ENCODE data around the gene ARMH4.

Gene ARMH4

GRCh38 chr14:58107041-58107440 lies 45.0 kb downstream of the ARMH4 start:
- Histone ChIP-seq H3K79me2 (ENCODE audit: control insufficient read depth, insufficient read depth, low read length, poor library complexity) (no peaks in the 10 kb centered on the region), H3K27ac (ENCODE audit: low read depth, low read length) (no peak overlapping the region), H2BK12ac (ENCODE audit: low read length) (no peak overlapping the region), H3K4me2 (ENCODE audit: low read length) (no peak overlapping the region), H2BK120ac (ENCODE audit: insufficient read depth, low read length, poor library complexity) (no peak overlapping the region), H3K4me3 (ENCODE audit: low read depth, low read length) (no peak overlapping the region), H4K8ac (ENCODE audit: low read depth, low read length) (no peak overlapping the region), H3K9me3 (ENCODE audit: insufficient read depth, low read depth, low read length) (no peaks in the 10 kb centered on the region), H3K18ac (ENCODE audit: low read length) (no peak overlapping the region), H4K12ac (ENCODE audit: low read depth, low read length) (no peak overlapping the region), H3K36me3 (ENCODE audit: control insufficient read depth in 1 of 2, insufficient read depth in 2 of 2, low read length in 2 of 2) (no peaks in the 10 kb centered on the region), H3K27me3 (ENCODE audit: insufficient read depth, low read length) (no peaks in the 10 kb centered on the region), H3K79me1 (ENCODE audit: low read length) (no peaks in the 10 kb centered on the region), H4K91ac (ENCODE audit: low read depth, low read length) (no peak overlapping the region), H2BK5ac (ENCODE audit: low read depth, low read length, poor library complexity) (no peak overlapping the region), H2AK5ac (ENCODE audit: low read length) (no peak overlapping the region), H3K4ac (ENCODE audit: low read depth, low read length) (no peak overlapping the region), H3K9ac (ENCODE audit: low read length) (no peak overlapping the region), H3K23ac (ENCODE audit: low read length) (no peak overlapping the region), H3K4me1 (ENCODE audit: control insufficient read depth in 1 of 2, insufficient read depth in 2 of 2, low read length in 2 of 2) (no peaks in the 10 kb centered on the region), H2AFZ (ENCODE audit: insufficient read depth, low read length, poor library complexity) (no peak overlapping the region), H3K14ac (ENCODE audit: low read length) (no peak overlapping the region)
- no peak for DNase-seq
- no CpG with 5 or more reads among the region's 1 CpG for WGBS (ENCODE audit: extremely low coverage, insufficient coverage, insufficient read length)

- H4K8ac ChIP-seq (ENCODE audit: low read depth, low read length): no peak overlapping the region
- no peak overlapping the region for H2AK5ac ChIP-seq (ENCODE audit: low read length)
- H2BK5ac ChIP-seq (ENCODE audit: low read depth, low read length, poor library complexity): no peak overlapping the region
- WGBS (ENCODE audit: extremely low coverage, insufficient coverage, insufficient read length): no CpG with 5 or more reads among the region's 4 CpGs
- H4K91ac ChIP-seq (ENCODE audit: low read depth, low read length): no peak overlapping the region
- no peaks in the 10 kb centered on the region for H3K79me1 ChIP-seq (ENCODE audit: low read length)
- no peaks in the 10 kb centered on the region for H3K4me1 ChIP-seq (ENCODE audit: control insufficient read depth in 1 of 2, insufficient read depth in 2 of 2, low read length in 2 of 2)
- H2AFZ ChIP-seq (ENCODE audit: insufficient read depth, low read length, poor library complexity): no peak overlapping the region
- no peak overlapping the region for H3K4me2 ChIP-seq (ENCODE audit: low read length)
- H2BK12ac ChIP-seq (ENCODE audit: low read length): no peak overlapping the region
- no peak overlapping the region for H3K4ac ChIP-seq (ENCODE audit: low read depth, low read length)
- H3K18ac ChIP-seq (ENCODE audit: low read length): no peak overlapping the region
- H3K23ac ChIP-seq (ENCODE audit: low read length): no peak overlapping the region
- no peaks in the 10 kb centered on the region for H3K36me3 ChIP-seq (ENCODE audit: control insufficient read depth in 1 of 2, insufficient read depth in 2 of 2, low read length in 2 of 2)
- H3K79me2 ChIP-seq (ENCODE audit: control insufficient read depth, insufficient read depth, low read length, poor library complexity): no peaks in the 10 kb centered on the region
- no peak overlapping the region for H3K27ac ChIP-seq (ENCODE audit: low read depth, low read length)
- no peak for DNase-seq
- H3K14ac ChIP-seq (ENCODE audit: low read length): no peak overlapping the region
- H3K4me3 ChIP-seq (ENCODE audit: low read depth, low read length): no peak overlapping the region
- H3K27me3 ChIP-seq (ENCODE audit: insufficient read depth, low read length): no peaks in the 10 kb centered on the region
- H3K9ac ChIP-seq (ENCODE audit: low read length): no peak overlapping the region
- no peak overlapping the region for H4K12ac ChIP-seq (ENCODE audit: low read depth, low read length)
- H2BK120ac ChIP-seq (ENCODE audit: insufficient read depth, low read length, poor library complexity): no peak overlapping the region
- no peaks in the 10 kb centered on the region for H3K9me3 ChIP-seq (ENCODE audit: insufficient read depth, low read depth, low read length)
These were observed 45.6 kb downstream of the ARMH4 start for GRCh38 chr14:58106446-58106845.

GRCh38 chr14:58104808-58105207 lies 47.2 kb downstream of the ARMH4 start:
- Histone ChIP-seq H4K12ac (ENCODE audit: low read depth, low read length) (no peak overlapping the region), H2BK12ac (ENCODE audit: low read length) (no peak overlapping the region), H2BK5ac (ENCODE audit: low read depth, low read length, poor library complexity) (no peak overlapping the region), H3K27me3 (ENCODE audit: insufficient read depth, low read length) (no peaks in the 10 kb centered on the region), H2BK120ac (ENCODE audit: insufficient read depth, low read length, poor library complexity) (no peak overlapping the region), H3K4ac (ENCODE audit: low read depth, low read length) (no peak overlapping the region), H3K18ac (ENCODE audit: low read length) (no peak overlapping the region), H3K27ac (ENCODE audit: low read depth, low read length) (no peak overlapping the region), H3K4me2 (ENCODE audit: low read length) (no peak overlapping the region), H4K8ac (ENCODE audit: low read depth, low read length) (no peak overlapping the region), H3K4me3 (ENCODE audit: low read depth, low read length) (no peak overlapping the region), H3K36me3 (ENCODE audit: control insufficient read depth in 1 of 2, insufficient read depth in 2 of 2, low read length in 2 of 2) (no peaks in the 10 kb centered on the region), H4K91ac (ENCODE audit: low read depth, low read length) (no peak overlapping the region), H3K4me1 (ENCODE audit: control insufficient read depth in 1 of 2, insufficient read depth in 2 of 2, low read length in 2 of 2) (no peaks in the 10 kb centered on the region), H3K79me2 (ENCODE audit: control insufficient read depth, insufficient read depth, low read length, poor library complexity) (no peaks in the 10 kb centered on the region), H3K79me1 (ENCODE audit: low read length) (no peaks in the 10 kb centered on the region), H3K23ac (ENCODE audit: low read length) (no peak overlapping the region), H2AK5ac (ENCODE audit: low read length) (no peak overlapping the region), H3K9ac (ENCODE audit: low read length) (no peak overlapping the region), H3K14ac (ENCODE audit: low read length) (no peak overlapping the region), H2AFZ (ENCODE audit: insufficient read depth, low read length, poor library complexity) (no peak overlapping the region), H3K9me3 (ENCODE audit: insufficient read depth, low read depth, low read length) (no peaks in the 10 kb centered on the region)
- DNase-seq: no peak
- no CpG with 5 or more reads among the region's 2 CpGs for WGBS (ENCODE audit: extremely low coverage, insufficient coverage, insufficient read length)

- Histone ChIP-seq H3K27me3 (ENCODE audit: insufficient read depth, low read length) (no peaks in the 10 kb centered on the region), H3K4me3 (ENCODE audit: low read depth, low read length) (no peak overlapping the region), H2AFZ (ENCODE audit: insufficient read depth, low read length, poor library complexity) (no peak overlapping the region), H3K4ac (ENCODE audit: low read depth, low read length) (no peak overlapping the region), H4K8ac (ENCODE audit: low read depth, low read length) (no peak overlapping the region), H3K9ac (ENCODE audit: low read length) (no peak overlapping the region), H3K79me1 (ENCODE audit: low read length) (no peaks in the 10 kb centered on the region), H3K9me3 (ENCODE audit: insufficient read depth, low read depth, low read length) (no peaks in the 10 kb centered on the region), H3K27ac (ENCODE audit: low read depth, low read length) (no peak overlapping the region), H3K18ac (ENCODE audit: low read length) (no peak overlapping the region), H2BK12ac (ENCODE audit: low read length) (no peak overlapping the region), H3K4me1 (ENCODE audit: control insufficient read depth in 1 of 2, insufficient read depth in 2 of 2, low read length in 2 of 2) (no peaks in the 10 kb centered on the region), H4K12ac (ENCODE audit: low read depth, low read length) (no peak overlapping the region), H3K79me2 (ENCODE audit: control insufficient read depth, insufficient read depth, low read length, poor library complexity) (no peaks in the 10 kb centered on the region), H2BK120ac (ENCODE audit: insufficient read depth, low read length, poor library complexity) (no peak overlapping the region), H4K91ac (ENCODE audit: low read depth, low read length) (no peak overlapping the region), H3K14ac (ENCODE audit: low read length) (no peak overlapping the region), H2BK5ac (ENCODE audit: low read depth, low read length, poor library complexity) (no peak overlapping the region), H3K36me3 (ENCODE audit: control insufficient read depth in 1 of 2, insufficient read depth in 2 of 2, low read length in 2 of 2) (no peaks in the 10 kb centered on the region), H3K4me2 (ENCODE audit: low read length) (no peak overlapping the region), H2AK5ac (ENCODE audit: low read length) (no peak overlapping the region), H3K23ac (ENCODE audit: low read length) (no peak overlapping the region)
- DNase-seq: no peak
- no CpG with 5 or more reads among the region's 4 CpGs for WGBS (ENCODE audit: extremely low coverage, insufficient coverage, insufficient read length)
These were observed 51.2 kb downstream of the ARMH4 start for GRCh38 chr14:58100735-58101368.
